Measurements from ENCODE around the gene POFUT2.

Gene POFUT2

DNA sequence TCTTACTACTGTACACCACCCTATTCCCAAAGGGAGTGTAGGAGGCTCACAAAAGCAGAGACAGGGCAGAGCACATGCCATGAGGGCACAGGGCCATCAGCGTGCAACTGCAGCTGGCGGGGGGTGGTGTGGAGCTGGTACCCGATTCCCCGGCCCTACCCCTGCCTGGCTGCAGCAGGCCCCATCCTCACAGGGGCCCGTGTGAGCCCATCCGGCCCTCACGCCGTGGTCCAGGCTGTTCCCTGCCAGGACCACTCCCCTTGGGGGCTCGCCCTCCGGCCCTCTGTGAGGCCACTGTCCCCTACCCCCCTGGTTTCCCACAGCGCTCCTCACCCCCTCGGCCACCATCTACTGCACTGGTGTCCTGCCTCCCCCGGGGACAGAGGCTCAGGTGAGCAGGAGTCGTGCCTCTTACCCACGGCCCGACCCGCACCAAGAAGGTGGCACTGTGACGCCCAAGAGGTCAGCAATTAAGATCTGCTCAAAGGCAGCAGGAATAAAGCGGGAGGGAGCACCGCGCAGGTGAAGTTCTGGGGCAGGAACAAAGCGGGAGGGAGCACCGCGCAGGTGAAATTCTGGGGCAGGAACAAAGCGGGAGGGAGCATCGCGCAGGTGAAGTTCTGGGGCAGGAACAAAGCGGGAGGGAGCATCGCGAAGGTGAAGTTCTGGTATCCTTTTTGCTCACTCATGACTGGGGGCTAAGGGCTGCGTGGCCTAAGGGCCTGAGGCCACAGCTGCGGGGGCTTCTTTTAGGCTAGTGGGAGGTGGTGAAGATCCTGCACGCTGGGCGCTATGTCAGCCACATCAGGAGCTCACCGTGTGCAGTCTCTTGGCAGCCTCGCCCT lies 3.9 kb downstream of the POFUT2 start:
- DNase-seq (ENCODE audit: low read depth in 1 of 2, low spot score in 1 of 2) = no peak

- no peak for DNase-seq (ENCODE audit: low read depth in 1 of 2, low spot score in 1 of 2)
Observed at GRCh38 chr21:45283035-45283610, 4.6 kb downstream of the POFUT2 start.

DNA sequence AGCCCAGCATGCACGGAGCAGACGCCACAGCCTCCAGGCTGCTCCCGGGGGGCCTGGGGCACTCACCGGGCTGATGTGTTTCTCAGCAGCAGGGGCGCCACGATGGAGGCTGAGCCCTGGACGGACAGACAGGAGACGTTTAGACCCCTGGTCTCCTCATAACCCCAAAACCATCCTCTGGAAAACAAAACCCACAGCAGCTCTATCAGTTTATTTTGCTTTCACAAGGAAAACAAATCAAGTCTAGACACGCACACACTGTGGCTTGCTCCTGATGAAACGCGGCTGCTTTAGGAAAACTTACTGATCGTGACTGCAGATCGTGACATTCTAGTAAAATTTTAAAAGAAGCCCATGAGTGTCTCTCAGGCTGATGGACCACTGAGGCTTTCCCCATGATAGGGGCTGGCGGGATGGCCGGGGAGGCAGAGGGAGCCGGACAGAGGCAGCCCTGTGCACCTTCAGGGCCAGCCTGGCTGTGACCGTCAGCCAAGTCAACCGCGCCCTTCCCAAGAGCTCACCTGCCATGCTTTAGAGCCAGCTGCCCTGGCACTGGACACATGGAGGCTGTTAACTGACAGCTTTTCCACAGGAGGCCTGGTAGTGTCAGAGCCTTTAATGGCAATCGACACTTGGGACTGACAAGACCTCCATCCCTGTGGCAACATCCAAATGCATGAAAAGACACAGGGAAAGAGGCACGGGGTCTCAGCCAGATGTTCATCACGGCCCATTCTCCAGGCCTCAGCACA lies 5.2 kb downstream of the POFUT2 start:
- no peak for DNase-seq (ENCODE audit: low read depth in 1 of 2, low spot score in 1 of 2)

GRCh38 chr21:45281411-45282282 lies 6.0 kb downstream of the POFUT2 start:
- DNase-seq (ENCODE audit: low read depth in 1 of 2, low spot score in 1 of 2) = no peak

- DNase-seq (ENCODE audit: low read depth in 1 of 2, low spot score in 1 of 2) = no peak
Observed at GRCh38 chr21:45280969-45281368, 6.7 kb downstream of the POFUT2 start.

GRCh38 chr21:45280178-45280821 lies 7.4 kb downstream of the POFUT2 start:
- no peak for DNase-seq (ENCODE audit: low read depth in 1 of 2, low spot score in 1 of 2)

DNA sequence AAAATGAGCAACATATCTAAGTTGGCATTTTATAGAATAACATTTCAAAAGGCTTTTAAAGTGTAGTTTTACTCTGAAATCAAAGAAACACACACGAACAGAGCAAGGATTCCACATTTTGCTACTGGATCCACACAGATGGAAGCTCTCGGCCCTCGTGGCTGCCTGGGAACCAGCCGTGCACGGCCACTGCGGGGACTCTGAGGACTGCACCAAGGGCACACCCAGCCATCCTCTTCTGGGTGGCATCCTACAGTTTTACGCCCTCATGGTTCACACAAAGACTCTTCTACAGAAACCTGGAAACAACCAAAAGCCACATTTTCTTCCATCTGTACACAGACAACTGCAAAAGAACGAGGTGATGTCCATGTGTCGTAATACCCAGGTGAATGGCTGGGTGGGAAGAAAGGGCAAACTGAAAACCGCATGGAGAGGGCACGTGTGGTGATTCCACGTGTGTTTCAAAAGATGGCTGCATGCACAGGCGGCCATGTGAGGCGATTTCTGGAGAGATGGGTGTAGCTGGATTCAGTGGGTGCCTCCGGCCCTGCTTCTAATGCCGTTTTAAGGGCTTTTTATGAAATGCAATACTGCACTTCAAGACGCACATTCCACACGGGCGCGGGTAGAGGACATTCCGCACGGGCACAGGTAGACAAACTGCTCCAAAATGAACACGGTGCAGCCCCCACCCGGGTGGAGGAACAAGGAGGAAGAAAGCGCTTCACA lies 8.1 kb downstream of the POFUT2 start:
- no peak for DNase-seq (ENCODE audit: low read depth in 1 of 2, low spot score in 1 of 2)

DNA sequence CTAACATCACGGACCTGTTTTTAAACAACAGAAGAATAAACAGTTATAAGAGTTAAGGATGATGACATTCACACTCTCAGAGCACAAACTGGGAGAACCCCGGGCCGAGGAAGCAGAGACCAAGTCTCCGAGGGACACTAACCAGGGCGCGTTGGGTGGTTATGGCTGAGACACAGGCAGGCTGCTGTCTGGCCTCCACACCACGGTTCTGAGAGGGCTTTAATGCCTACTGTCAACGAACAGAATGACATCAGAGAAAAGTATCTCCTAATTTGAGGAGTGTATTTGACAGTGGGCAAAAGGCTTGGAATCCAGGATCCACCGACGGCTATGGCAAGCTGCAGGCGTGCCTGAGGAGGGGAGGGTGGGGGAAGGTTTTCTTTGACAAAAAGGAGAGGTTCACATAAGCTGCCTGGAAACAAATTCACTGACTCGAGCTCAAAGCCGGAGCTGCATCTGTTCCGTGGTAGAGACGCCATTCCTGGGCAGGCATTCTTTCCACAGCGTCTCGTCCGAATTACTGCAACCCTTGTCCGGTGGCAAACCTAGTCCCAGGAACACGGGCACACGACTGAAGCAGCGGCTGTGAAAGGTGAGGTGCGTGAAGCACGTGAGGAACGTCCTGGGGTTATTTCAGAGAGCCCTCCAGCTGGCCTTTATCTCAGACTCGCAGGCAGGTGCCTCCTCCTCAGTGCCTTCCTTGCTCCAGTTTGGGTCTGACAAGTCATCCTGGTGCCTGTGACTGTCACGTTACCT lies 9.4 kb downstream of the POFUT2 start:
- no peak for DNase-seq (ENCODE audit: low read depth in 1 of 2, low spot score in 1 of 2)

DNA sequence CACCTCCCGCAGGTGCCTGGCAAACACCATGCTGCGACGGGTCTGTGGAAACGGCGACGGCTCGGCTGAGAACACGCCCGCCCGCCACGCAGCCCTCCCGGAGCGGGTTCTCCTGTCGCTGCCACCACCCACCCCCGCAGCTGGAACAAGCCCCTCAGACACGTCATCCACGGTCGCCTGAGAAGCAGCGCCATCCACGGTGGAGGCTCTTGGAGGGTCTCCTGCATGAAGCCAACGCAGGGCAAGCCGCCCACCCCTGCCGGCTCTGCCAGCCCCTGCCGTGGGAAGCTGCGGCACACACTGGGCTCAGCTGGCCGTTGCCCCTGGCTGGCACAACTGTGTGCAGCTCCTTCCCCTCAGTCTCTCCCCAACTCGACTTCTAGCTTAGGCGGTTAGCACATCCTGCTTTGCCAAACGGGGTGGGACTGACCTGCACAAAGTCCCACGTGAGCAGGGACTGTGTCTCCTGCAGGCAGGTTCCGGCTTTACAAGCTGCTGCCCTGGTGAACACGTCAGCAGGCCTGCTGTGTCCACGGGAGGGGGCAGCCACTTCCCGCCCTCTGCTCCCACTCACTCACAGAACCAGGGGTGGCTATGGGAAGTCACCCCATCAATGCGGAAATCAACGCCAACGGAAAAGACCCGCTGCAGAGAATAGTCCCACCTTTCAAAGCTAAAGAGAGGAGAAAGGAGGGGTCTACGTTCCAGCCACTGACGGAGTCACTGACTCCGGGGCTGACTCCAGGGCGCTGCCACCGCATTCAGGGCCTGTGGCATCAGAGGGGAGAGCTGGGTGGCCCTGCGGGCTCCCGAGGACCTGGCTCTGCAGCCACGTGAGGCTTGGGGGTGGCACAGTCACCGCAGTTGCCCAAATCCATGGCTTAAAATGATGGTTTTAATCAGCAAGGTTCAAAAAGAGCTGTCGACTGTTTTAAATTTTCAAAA lies 10.3 kb downstream of the POFUT2 start:
- DNase-seq (ENCODE audit: low read depth in 1 of 2, low spot score in 1 of 2) = no peak

- DNase-seq (ENCODE audit: low read depth in 1 of 2, low spot score in 1 of 2) = no peak
Observed at GRCh38 chr21:45276596-45276995, 11.1 kb downstream of the POFUT2 start.

GRCh38 chr21:45270306-45270821 lies 17.3 kb downstream of the POFUT2 start:
- no peak for DNase-seq (ENCODE audit: low read depth in 1 of 2, low spot score in 1 of 2)

DNA sequence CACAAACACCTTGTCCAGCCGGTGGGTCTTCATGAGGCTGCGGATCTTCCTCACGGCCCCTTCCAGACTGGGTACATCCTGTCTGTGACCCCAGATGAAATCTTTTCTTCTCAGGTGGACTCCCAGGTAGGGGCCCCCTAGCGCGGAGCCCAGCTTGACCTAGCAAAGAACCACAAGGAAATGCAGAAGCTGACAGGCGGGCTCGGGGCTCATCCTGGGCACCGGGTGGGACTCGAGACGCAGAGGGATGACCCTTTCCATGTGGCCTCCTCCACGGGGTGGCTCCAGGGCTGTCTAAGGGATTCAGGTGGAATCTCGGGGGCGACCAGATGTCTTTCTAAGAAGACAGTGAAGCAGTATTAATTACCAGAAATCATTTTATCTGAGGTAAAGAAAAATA lies 17.8 kb downstream of the POFUT2 start:
- DNase-seq (ENCODE audit: low read depth in 1 of 2, low spot score in 1 of 2) = no peak

DNA sequence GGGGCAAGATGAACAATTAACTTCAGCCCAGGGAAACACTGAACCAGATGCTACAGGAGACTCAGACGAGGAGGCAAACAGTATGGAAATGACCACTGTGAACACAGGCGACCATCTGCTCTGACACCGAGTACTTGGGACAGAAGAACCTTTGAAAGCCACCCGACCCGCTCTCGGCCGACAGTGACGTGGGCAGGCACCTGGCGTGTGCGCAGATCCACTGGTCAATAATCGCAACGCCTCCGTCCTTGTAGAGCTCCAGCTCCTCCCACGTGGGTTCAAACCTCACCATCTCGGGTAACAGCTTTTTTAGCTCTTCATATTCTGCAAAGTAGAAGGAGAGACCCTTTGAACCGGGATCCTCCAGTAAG lies 20.3 kb downstream of the POFUT2 start:
- no peak for DNase-seq (ENCODE audit: low read depth in 1 of 2, low spot score in 1 of 2)

GRCh38 chr21:45266518-45267389 lies 20.9 kb downstream of the POFUT2 start:
- no peak for DNase-seq (ENCODE audit: low read depth in 1 of 2, low spot score in 1 of 2)

DNA sequence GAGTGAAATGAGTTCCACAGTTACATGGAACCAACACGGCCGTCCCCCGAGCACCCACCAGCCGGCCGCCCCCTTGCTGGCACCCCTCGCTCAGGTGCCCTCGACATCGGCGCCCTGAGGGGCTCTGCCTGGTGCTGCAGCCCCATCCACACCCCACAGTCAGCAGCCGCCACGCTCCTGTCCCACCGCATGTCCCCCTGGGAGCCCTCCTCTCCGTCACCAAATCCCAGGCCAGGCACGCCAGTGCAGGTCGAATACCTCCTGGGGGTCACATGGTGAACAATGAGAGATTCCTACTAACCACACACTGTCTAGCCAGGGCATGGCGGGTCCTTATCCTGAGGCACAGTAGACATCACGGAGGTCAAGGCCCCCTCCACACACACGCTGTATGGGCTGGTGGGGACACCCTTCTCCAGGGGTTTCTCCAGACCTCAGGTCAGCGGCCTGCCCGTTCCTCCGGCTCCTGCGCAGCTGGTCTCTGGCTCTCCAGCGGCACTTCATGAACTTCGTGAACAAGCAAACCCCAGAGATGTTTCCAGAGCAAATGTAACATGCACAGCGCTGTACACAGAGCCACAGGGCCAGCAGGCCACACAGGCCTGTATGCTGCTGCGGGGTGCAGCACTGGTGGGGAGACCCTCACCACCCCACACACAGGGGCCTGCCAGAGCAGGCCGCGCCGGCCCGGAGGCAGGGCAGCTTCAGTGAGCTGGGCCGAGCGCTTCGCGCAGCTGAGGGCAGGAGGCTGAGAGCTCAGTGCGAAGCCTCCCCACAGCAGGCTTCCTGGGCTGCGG lies 21.8 kb downstream of the POFUT2 start:
- no peak for DNase-seq (ENCODE audit: low read depth in 1 of 2, low spot score in 1 of 2)

DNA sequence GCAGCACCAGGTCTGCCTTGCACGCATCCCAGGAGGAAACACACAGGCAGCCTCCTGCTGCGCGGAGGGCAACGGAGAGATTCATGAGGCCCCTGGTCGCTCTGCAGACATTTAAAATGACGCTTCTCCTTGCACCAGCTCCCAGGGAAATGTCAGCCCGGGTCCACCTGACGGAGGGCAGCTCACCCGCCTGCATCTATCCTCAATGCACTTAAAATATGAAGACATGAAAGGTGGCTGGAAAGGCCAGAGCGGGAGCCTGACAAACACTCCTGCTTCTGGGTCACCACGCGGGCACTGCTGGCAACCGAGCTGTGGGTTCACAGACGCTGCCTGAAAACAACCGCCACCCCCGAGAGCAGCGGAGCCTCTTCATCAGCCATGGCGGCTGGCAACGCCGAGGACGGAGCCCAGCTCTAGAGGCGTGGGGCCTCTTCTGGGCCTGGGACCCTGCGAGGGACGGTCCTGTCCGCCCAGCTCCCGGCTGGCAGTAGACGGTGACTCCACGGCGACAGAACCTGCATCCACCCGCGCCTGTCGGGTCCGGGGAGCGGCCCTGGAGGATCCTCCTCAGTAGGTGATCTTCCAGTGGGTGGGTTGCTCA lies 22.7 kb downstream of the POFUT2 start:
- no peak for DNase-seq (ENCODE audit: low read depth in 1 of 2, low spot score in 1 of 2)
